Measurements from ENCODE around the gene PSMB9. TPM values are rescaled to one million over a fixed set of nuclear protein-coding genes. Genes with fewer than 3 reads are reported as not detected.
A peak's percentile ranks its signal among the peaks of the same experiment; 100 is the strongest.

PSMB9 gene
- total RNA-seq, 3 donors from 2014 or later: 208 to 241 (median 210) TPM

DNA sequence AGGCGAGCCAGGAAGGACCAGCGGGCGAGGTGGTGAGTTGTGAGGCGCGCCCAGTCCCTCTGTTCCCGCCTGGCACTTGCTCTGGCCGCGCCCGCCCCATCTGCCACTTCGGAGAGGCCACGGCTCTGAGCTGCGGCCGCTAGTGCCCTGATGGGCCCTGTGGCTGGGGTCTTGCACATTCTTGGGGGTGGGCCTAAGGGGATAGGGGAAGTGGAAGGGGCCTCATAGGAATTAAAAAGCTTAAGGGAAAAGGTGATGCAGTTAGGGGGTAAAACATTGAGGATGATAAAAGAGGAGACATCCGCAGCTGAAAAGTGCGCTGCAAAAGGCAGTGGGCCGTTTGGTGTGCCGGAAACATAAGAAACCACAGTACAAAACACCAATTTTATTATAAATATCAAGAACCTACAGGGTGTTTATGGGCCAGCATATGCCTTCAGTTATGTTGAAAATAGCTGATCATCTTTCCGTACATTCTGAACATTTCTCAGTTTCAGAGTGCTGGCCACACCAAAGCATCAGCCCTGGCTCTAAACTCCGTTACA is 9.1 kb upstream of the PSMB9 start:
- no peak for ATAC-seq
- DNase-seq: peak; percentile 26
- Mint-ChIP-seq H3K4me3 (peak overlapping the region; percentile 98), H3K4me1 (ENCODE audit: low read depth) (peaks cover 80% of the 10 kb centered on the region), H3K27me3 (ENCODE audit: low read depth) (no peaks in the 10 kb centered on the region), H3K9me3 (no peaks in the 10 kb centered on the region), H3K36me3 (ENCODE audit: insufficient read depth) (peaks cover 77% of the 10 kb centered on the region)

GRCh38 chr6:32845384-32845884 is 8.6 kb upstream of the PSMB9 start:
- no peaks in the 10 kb centered on the region for H3K27me3 Mint-ChIP-seq (ENCODE audit: low read depth)
- ATAC-seq (peak; percentile 6 to 12), DNase-seq (no peak)
- no peaks in the 10 kb centered on the region for H3K9me3 Mint-ChIP-seq
- H3K36me3 Mint-ChIP-seq (ENCODE audit: insufficient read depth): peaks cover 78% of the 10 kb centered on the region
- peak overlapping the region; percentile 98 for H3K4me3 Mint-ChIP-seq
- peaks cover 80% of the 10 kb centered on the region for H3K4me1 Mint-ChIP-seq (ENCODE audit: low read depth)

GRCh38 chr6:32847004-32847403 is 7.0 kb upstream of the PSMB9 start:
- peaks cover 78% of the 10 kb centered on the region for H3K36me3 Mint-ChIP-seq (ENCODE audit: insufficient read depth)
- ATAC-seq (no peak), DNase-seq (no peak)
- no peaks in the 10 kb centered on the region for H3K9me3 Mint-ChIP-seq
- peak overlapping the region; percentile 98 for H3K4me3 Mint-ChIP-seq
- H3K27me3 Mint-ChIP-seq (ENCODE audit: low read depth): no peaks in the 10 kb centered on the region
- H3K4me1 Mint-ChIP-seq (ENCODE audit: low read depth): peaks cover 80% of the 10 kb centered on the region

GRCh38 chr6:32847795-32848194 is 6.2 kb upstream of the PSMB9 start:
- Mint-ChIP-seq H3K36me3 (ENCODE audit: insufficient read depth) (peaks cover 80% of the 10 kb centered on the region), H3K27me3 (ENCODE audit: low read depth) (no peaks in the 10 kb centered on the region), H3K4me1 (ENCODE audit: low read depth) (peaks cover 73% of the 10 kb centered on the region), H3K4me3 (peak overlapping the region; percentile 98), H3K9me3 (no peaks in the 10 kb centered on the region)
- ATAC-seq (no peak), DNase-seq (no peak)

DNA sequence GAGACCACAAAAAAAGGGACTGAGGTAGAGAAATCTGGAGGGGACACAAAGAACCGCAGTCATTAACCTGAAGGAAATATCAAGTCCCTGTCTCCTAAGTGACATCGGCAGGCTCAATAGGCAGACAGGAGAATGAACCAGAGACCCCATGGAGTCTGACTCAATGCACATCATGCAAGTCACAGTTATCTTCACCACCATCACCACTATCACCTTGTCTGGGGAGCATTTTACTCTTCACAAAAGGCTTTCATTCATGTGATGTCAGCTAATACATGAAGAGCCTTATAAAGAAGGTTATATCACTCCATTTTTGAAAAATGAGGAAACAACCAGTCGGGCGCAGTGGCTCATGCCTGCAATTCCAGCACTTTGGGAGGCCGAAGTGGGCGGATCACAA is 4.9 kb upstream of the PSMB9 start:
- no peak for ATAC-seq
- Mint-ChIP-seq H3K36me3 (ENCODE audit: insufficient read depth) (peaks cover 76% of the 10 kb centered on the region), H3K9me3 (no peaks in the 10 kb centered on the region), H3K27me3 (ENCODE audit: low read depth) (no peaks in the 10 kb centered on the region), H3K4me1 (ENCODE audit: low read depth) (peaks cover 70% of the 10 kb centered on the region), H3K4me3 (peak overlapping the region; percentile 98)
- no peak for DNase-seq

DNA sequence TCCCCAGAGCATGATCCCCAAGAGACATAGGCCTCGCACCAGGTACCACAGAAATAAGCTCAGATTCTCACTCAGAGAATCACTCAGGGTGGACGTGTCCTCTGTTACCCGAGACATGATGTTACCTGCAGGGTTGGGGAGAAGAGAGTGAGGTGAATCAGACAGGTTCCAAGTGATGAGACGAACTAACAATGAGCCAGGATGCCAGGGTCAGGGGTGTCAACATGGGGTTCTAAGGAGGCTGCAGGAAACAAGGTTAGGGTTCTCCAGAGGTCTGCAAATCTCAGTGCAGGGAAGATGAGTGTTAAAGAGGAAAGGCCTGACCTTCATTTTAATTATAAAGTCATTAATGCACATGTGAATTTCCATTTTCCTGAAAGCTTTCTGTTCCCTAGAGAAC is 3.0 kb upstream of the PSMB9 start:
- Mint-ChIP-seq H3K4me1 (ENCODE audit: low read depth) (peaks cover 70% of the 10 kb centered on the region), H3K36me3 (ENCODE audit: insufficient read depth) (peaks cover 70% of the 10 kb centered on the region), H3K9me3 (no peaks in the 10 kb centered on the region), H3K27me3 (ENCODE audit: low read depth) (no peaks in the 10 kb centered on the region), H3K4me3 (peak overlapping the region; percentile 100)
- ATAC-seq (no peak), DNase-seq (no peak)

GRCh38 chr6:32852018-32852843 is 1.8 kb upstream of the PSMB9 start:
- no peak for DNase-seq
- Mint-ChIP-seq H3K4me1 (ENCODE audit: low read depth) (peaks cover 69% of the 10 kb centered on the region), H3K4me3 (peak overlapping the region; percentile 100), H3K9me3 (no peaks in the 10 kb centered on the region), H3K27me3 (ENCODE audit: low read depth) (no peaks in the 10 kb centered on the region), H3K36me3 (ENCODE audit: insufficient read depth) (peaks cover 68% of the 10 kb centered on the region)
- no peak for ATAC-seq

DNA sequence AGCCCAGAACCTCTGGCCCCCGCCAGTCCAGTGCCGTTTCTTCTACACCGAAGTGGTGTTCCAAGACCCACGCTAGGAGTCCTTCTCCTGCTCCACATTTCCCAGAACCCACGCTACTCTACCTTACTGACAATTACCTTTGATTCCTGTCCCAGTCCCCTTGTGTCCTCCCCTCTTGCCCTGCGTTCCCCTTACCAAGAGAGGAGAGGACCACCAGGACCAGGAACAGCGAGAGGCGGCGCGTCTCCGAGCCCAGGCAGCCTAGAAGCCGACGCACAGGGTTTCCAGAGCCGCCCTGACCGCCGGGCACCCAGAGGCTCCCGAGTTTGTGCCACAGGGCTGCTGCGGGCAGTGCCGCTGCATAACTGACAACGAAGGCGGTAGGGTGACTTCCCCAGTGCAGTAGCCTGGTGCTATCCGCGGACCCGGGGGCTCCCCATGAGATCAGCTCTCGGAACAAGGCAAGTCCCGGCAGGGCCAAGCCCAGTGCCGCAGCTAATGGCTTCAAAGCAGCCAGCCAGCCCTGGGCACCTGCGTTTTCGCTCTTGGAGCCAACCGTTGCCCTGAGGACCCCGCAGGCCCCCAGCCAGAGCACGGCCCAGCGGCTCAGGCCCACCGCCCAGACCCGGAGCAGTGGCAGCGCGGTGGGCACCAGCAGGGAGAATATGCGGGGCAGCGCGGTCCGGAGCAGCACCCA is 1.0 kb upstream of the PSMB9 start:
- Mint-ChIP-seq H3K4me3 (peak overlapping the region; percentile 100), H3K27me3 (ENCODE audit: low read depth) (no peaks in the 10 kb centered on the region), H3K36me3 (ENCODE audit: insufficient read depth) (peaks cover 68% of the 10 kb centered on the region), H3K4me1 (ENCODE audit: low read depth) (peaks cover 69% of the 10 kb centered on the region), H3K9me3 (no peaks in the 10 kb centered on the region)
- DNase-seq: peak; percentile 54
- peak; percentile 25 to 40 for ATAC-seq

GRCh38 chr6:32854376-32855178 is 585 bp downstream of the PSMB9 start:
- DNase-seq (peak; percentile 64), ATAC-seq (peak; percentile 30)
- H3K27me3 Mint-ChIP-seq (ENCODE audit: low read depth): no peaks in the 10 kb centered on the region
- H3K4me3 Mint-ChIP-seq: peak overlapping the region; percentile 100
- peaks cover 70% of the 10 kb centered on the region for H3K36me3 Mint-ChIP-seq (ENCODE audit: insufficient read depth)
- peaks cover 69% of the 10 kb centered on the region for H3K4me1 Mint-ChIP-seq (ENCODE audit: low read depth)
- no peaks in the 10 kb centered on the region for H3K9me3 Mint-ChIP-seq

DNA sequence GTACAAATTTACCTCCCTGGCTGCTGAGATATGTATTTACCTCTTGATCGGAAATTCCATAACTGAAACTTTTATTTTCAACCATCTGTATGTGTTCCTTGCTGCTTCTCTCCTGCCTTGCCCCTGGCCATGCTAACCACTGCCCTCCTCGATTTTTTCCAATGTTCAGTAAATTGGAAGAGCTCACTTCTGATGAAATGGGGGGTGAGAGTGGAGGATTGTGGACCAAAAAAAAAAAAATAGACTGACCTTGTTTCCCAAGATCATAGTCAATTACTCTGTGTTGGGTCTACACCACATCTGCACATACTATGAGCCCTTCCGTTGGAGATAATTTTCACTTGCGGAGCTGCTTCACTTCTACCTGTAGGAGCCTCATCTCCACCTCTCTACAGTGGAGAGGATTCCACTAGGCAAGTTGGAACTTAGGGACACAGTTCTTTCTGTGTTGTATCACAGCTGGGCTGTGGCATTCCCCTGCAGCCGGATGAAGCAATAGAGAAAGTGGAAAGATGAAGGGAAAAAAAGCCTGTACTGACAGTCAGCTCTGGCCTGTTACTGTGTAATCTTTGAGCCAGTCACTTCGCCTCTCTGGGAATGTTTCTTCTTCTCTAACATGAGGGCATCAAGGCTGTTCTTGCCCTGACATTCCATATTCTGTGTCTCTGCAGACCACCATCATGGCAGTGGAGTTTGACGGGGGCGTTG is 1.6 kb downstream of the PSMB9 start:
- Mint-ChIP-seq H3K4me3 (peak overlapping the region; percentile 100), H3K27me3 (ENCODE audit: low read depth) (no peaks in the 10 kb centered on the region), H3K9me3 (no peaks in the 10 kb centered on the region), H3K36me3 (ENCODE audit: insufficient read depth) (peaks cover 64% of the 10 kb centered on the region), H3K4me1 (ENCODE audit: low read depth) (peaks cover 64% of the 10 kb centered on the region)
- ATAC-seq (no peak), DNase-seq (no peak)

GRCh38 chr6:32857156-32857891 is 3.3 kb downstream of the PSMB9 start:
- DNase-seq (no peak), ATAC-seq (no peak)
- Mint-ChIP-seq H3K4me1 (ENCODE audit: low read depth) (peaks cover 50% of the 10 kb centered on the region), H3K36me3 (ENCODE audit: insufficient read depth) (peaks cover 53% of the 10 kb centered on the region), H3K27me3 (ENCODE audit: low read depth) (no peaks in the 10 kb centered on the region), H3K9me3 (no peaks in the 10 kb centered on the region), H3K4me3 (peak overlapping the region; percentile 25)

- DNase-seq (no peak), ATAC-seq (no peak)
- Mint-ChIP-seq H3K4me3 (peak overlapping the region; percentile 45), H3K27me3 (ENCODE audit: low read depth) (no peaks in the 10 kb centered on the region), H3K9me3 (no peaks in the 10 kb centered on the region), H3K4me1 (ENCODE audit: low read depth) (peaks cover 50% of the 10 kb centered on the region), H3K36me3 (ENCODE audit: insufficient read depth) (peaks cover 46% of the 10 kb centered on the region)
Measured at GRCh38 chr6:32858194-32858593, 4.2 kb downstream of the PSMB9 start.

DNA sequence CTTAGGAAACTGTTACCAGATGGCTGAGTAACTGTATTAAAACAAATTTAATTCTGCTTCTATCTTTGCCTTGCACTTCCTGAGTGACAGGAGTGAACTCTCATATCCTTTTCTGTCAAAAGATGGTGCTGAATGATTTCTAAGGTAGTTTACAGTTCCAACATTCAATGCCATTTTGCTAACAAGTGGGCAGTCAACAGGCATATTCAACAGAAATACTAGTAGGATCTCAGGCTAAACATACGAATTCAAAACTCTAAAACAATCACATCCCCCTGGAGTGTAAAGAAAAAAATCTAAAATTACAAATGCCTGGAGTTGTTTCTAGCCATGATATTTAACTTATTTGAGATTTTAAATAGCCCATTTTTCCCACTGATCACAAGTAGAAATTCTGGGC is 6.7 kb downstream of the PSMB9 start:
- no peak overlapping the region for H3K4me3 Mint-ChIP-seq
- H3K36me3 Mint-ChIP-seq (ENCODE audit: insufficient read depth): peaks cover 43% of the 10 kb centered on the region
- no peaks in the 10 kb centered on the region for H3K27me3 Mint-ChIP-seq (ENCODE audit: low read depth)
- no peak for ATAC-seq
- no peaks in the 10 kb centered on the region for H3K9me3 Mint-ChIP-seq
- no peak for DNase-seq
- peaks cover 46% of the 10 kb centered on the region for H3K4me1 Mint-ChIP-seq (ENCODE audit: low read depth)
